ENCODE measurements around the gene ARSA.

DNA sequence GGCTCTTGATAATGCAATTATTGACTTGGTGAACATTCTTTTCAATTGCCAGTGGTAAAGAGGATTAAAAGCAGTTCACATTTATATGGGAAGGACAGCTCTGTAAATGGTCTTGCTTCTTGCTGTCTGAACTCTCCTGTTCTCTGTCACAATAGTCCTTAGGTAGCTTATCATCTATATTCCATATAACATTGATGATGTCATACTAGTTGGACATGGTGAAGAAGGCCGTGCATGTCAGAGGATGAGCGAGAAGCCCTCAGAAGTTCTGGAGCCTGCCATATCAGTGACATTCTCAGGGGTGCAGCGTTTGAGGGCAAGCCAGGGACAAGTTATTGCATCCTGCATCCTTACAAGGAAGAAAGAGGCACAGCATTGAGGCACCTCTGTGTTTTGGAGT lies 42.7 kb downstream of the ARSA start:
- TF ChIP-seq, protein P1, sequence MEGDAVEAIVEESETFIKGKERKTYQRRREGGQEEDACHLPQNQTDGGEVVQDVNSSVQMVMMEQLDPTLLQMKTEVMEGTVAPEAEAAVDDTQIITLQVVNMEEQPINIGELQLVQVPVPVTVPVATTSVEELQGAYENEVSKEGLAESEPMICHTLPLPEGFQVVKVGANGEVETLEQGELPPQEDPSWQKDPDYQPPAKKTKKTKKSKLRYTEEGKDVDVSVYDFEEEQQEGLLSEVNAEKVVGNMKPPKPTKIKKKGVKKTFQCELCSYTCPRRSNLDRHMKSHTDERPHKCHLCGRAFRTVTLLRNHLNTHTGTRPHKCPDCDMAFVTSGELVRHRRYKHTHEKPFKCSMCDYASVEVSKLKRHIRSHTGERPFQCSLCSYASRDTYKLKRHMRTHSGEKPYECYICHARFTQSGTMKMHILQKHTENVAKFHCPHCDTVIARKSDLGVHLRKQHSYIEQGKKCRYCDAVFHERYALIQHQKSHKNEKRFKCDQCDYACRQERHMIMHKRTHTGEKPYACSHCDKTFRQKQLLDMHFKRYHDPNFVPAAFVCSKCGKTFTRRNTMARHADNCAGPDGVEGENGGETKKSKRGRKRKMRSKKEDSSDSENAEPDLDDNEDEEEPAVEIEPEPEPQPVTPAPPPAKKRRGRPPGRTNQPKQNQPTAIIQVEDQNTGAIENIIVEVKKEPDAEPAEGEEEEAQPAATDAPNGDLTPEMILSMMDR (IDR thresholded peaks at IDR 0.05; ENCODE audit: low read depth, low read length, poor library complexity, severe bottlenecking) = no peak
- no peak for TF ChIP-seq EZH2phosphoT487 (IDR thresholded peaks at IDR 0.05; ENCODE audit: borderline replicate concordance, low read length)
